ENCODE measurements around the gene DMXL1. TPM values are rescaled to one million over a fixed set of nuclear protein-coding genes. Genes with fewer than 3 reads are reported as not detected.

DMXL1 gene
- total RNA-seq (10 to 100 TPM; 63.9 to 93.3 TPM), polyA plus RNA-seq (ENCODE audit: insufficient read depth, low read depth, low replicate concordance) (16.0 TPM)
- long read RNA-seq, donor 1, partial matches to known transcripts, result 0 of 2 reads
- long read RNA-seq, donor 1, other reads (novel, unspliced or antisense), result 0 of 2 reads
- long read RNA-seq, donor 2, full-length matches to known transcripts, result 1 of 1 reads
- long read RNA-seq, donor 2, partial matches to known transcripts, result 0 of 1 reads
- long read RNA-seq, donor 2, other reads (novel, unspliced or antisense), result 0 of 1 reads

DNA sequence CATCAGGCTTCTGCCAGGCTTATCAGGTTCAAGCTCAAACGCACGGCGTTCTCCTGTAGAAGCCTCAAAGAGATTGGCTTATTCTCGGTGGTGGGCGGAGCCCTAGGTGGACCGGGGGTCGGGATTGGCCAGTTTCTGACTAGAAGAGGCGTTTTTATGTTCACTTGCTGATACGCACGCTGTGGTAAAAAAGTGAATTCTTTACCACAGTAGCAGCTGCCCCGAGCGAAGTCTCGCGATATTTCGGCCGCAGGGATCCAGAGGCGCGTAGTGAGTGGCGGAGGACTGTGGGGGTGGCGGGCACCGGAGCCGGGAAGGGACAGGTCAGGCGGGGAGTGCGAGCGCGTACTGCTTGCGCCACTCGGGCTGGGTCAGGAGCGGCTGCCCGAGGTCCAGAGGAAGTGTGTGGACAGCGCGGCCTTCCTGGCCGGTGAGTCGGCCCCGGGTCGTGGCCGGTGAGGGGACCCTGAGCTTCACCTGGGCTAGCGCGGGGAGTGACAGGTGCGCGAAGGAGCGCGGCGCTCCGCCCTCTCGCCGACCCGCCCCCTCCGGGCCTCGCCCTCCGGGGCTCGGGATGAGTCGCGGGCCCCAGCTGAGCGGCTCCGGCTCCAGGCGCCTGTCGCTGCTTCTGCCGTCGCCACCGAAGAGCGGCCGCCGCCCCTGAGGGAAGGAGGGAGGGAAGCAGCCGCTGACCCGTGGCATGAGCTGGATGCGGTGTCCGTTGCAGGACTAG, at the start of gene DMXL1:
Gene DMXL1 (plus strand): TSS at position 260 of the 733 bp plus-strand sequence. CDS start 483 bp downstream, outside the sequence.
- WGBS, 2 donors, result 0 to 1% methylated on average over 32 to 59 of the region's 68 CpGs
- Histone ChIP-seq H3K36me3 (ENCODE audit: low read depth, missing control alignments) (no peaks in the 10 kb centered on the region), H3K27ac (peak within 1 kb of the TSS; percentile 96 to 98), H3K9me3 (no peaks in the 10 kb centered on the region), H3K27me3 (no peaks in the 10 kb centered on the region), H3K4me3 (peak within 1 kb of the TSS; percentile 94 to 99), H3K4me1 (peaks cover 26% of the 10 kb centered on the region)
- peak; percentile 100 for DNase-seq
- intact Hi-C loops (cut with DNase I; ENCODE audit: low total_unique reads), result no loop called here
- TF ChIP-seq POLR2A (IDR thresholded peaks at IDR 0.05), result peak; percentile 72
- TF ChIP-seq, protein P1, sequence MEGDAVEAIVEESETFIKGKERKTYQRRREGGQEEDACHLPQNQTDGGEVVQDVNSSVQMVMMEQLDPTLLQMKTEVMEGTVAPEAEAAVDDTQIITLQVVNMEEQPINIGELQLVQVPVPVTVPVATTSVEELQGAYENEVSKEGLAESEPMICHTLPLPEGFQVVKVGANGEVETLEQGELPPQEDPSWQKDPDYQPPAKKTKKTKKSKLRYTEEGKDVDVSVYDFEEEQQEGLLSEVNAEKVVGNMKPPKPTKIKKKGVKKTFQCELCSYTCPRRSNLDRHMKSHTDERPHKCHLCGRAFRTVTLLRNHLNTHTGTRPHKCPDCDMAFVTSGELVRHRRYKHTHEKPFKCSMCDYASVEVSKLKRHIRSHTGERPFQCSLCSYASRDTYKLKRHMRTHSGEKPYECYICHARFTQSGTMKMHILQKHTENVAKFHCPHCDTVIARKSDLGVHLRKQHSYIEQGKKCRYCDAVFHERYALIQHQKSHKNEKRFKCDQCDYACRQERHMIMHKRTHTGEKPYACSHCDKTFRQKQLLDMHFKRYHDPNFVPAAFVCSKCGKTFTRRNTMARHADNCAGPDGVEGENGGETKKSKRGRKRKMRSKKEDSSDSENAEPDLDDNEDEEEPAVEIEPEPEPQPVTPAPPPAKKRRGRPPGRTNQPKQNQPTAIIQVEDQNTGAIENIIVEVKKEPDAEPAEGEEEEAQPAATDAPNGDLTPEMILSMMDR (IDR thresholded peaks at IDR 0.05), result peak in 1 of 3 experiments; percentile 8

DNA sequence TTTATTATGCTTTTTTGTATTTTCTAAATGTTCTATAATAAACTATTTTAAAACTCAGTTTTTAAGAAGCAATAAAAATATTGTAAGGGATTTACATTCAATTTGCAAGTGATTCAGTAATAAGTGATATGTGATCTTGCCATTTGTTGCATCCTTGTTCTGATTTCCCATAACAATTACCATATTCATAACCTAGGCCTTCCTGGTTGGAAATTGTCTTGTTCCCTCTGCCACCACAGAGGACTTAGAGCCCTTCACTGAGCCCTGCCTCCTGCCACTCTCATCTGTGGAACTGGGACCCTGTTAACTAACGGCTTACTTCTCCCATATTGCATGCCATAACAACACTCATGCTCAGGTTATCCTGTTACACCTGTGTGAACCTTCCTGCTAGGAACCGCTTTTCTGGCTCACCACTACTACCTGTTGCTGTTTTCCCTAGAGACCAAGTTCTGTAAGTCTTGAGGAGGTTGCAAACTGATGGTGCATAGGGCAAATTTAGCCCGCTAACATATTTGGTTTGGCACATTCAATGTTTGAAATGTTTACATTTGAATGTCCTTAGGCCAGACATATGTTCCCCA, 49.6 kb upstream of the DMXL1 start:
- no peak for TF ChIP-seq POLR2A (IDR thresholded peaks at IDR 0.05)
- TF ChIP-seq, protein P1 (IDR thresholded peaks at IDR 0.05), result no peak
- no peak overlapping the region for H3K4me3 ChIP-seq
- H3K9me3 ChIP-seq, result no peaks in the 10 kb centered on the region
- WGBS, 2 donors, result 92 to 95% methylated on average over 3 of the region's 3 CpGs
- H3K36me3 ChIP-seq (ENCODE audit: low read depth, missing control alignments), result no peaks in the 10 kb centered on the region
- intact Hi-C loops (cut with DNase I; ENCODE audit: low total_unique reads), result no loop called here
- no peaks in the 10 kb centered on the region for H3K27me3 ChIP-seq
- DNase-seq, result no peak
- H3K27ac ChIP-seq, result no peak overlapping the region
- no peaks in the 10 kb centered on the region for H3K4me1 ChIP-seq

- Histone ChIP-seq H3K27ac (no peak overlapping the region), H3K27me3 (no peaks in the 10 kb centered on the region), H3K9me3 (no peaks in the 10 kb centered on the region), H3K36me3 (ENCODE audit: low read depth, missing control alignments) (no peaks in the 10 kb centered on the region), H3K4me1 (no peaks in the 10 kb centered on the region), H3K4me3 (no peak overlapping the region)
- intact Hi-C loops (cut with DNase I; ENCODE audit: low total_unique reads), result no loop called here
- TF ChIP-seq, protein P1 (IDR thresholded peaks at IDR 0.05), result peak; percentile 34 to 45 (median 38)
- TF ChIP-seq POLR2A (IDR thresholded peaks at IDR 0.05), result no peak
- WGBS, 2 donors, result 42% methylated on average over 5 of the region's 5 CpGs
- no peak for DNase-seq
Measured at GRCh38 chr5:119022017-119022745, 48.7 kb upstream of the DMXL1 start.

DNA sequence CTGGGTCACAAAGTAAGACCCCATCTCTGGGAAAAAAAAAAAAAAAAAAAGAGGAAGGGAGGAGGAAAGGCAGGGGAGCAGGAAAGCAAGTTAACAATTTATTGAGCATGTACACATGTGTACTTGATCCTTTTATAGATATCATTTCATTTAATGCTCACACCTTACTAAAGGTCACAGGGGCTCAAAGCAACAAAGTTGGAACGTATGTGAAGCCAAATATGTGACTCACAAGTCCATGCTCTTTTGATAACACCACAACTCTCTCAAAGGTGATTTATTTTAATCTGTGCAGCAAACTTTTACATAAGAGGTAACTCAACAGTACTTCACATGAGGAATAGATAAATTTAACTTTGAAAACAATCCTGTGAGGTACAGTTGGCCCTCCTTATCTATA, 48.1 kb upstream of the DMXL1 start:
- Histone ChIP-seq H3K36me3 (ENCODE audit: low read depth, missing control alignments) (no peaks in the 10 kb centered on the region), H3K27me3 (no peaks in the 10 kb centered on the region), H3K9me3 (no peaks in the 10 kb centered on the region), H3K4me3 (no peak overlapping the region), H3K27ac (no peak overlapping the region), H3K4me1 (no peaks in the 10 kb centered on the region)
- DNase-seq, result no peak
- intact Hi-C loops (cut with DNase I; ENCODE audit: low total_unique reads), result no loop called here
- TF ChIP-seq, protein P1 (IDR thresholded peaks at IDR 0.05), result no peak
- no peak for TF ChIP-seq POLR2A (IDR thresholded peaks at IDR 0.05)
- WGBS, 2 donors, result 47 to 54% methylated on average over 1 of the region's 1 CpG
